Measurements from ENCODE around the gene HPSE2. TPM values are rescaled to one million over a fixed set of nuclear protein-coding genes. Genes with fewer than 3 reads are reported as not detected.

HPSE2 gene
- polyA plus RNA-seq, 2 of the 4 experiments (the other 2 are of a cell fraction): not detected

DNA sequence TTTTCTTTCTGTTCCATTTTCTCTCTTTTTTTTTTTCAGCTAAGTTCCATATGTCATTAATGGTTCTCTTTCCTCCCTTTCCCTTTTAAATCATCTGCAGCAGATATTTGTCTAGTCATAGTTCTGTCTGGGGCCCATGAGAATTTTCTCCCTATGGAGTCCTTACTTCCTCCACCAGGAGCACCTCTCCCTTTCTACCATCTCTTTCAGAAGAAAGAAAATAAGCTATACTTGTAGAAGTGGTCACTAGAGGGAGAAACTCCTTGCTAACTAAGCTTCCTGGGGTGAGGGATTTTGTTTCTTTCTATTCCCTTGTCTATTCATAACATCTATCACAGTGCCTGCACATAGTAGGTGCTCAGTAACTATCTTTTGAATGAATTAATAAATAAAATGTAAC, 558.8 kb downstream of the HPSE2 start (continued):
- TF ChIP-seq, protein P1, sequence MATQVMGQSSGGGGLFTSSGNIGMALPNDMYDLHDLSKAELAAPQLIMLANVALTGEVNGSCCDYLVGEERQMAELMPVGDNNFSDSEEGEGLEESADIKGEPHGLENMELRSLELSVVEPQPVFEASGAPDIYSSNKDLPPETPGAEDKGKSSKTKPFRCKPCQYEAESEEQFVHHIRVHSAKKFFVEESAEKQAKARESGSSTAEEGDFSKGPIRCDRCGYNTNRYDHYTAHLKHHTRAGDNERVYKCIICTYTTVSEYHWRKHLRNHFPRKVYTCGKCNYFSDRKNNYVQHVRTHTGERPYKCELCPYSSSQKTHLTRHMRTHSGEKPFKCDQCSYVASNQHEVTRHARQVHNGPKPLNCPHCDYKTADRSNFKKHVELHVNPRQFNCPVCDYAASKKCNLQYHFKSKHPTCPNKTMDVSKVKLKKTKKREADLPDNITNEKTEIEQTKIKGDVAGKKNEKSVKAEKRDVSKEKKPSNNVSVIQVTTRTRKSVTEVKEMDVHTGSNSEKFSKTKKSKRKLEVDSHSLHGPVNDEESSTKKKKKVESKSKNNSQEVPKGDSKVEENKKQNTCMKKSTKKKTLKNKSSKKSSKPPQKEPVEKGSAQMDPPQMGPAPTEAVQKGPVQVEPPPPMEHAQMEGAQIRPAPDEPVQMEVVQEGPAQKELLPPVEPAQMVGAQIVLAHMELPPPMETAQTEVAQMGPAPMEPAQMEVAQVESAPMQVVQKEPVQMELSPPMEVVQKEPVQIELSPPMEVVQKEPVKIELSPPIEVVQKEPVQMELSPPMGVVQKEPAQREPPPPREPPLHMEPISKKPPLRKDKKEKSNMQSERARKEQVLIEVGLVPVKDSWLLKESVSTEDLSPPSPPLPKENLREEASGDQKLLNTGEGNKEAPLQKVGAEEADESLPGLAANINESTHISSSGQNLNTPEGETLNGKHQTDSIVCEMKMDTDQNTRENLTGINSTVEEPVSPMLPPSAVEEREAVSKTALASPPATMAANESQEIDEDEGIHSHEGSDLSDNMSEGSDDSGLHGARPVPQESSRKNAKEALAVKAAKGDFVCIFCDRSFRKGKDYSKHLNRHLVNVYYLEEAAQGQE (IDR thresholded peaks at IDR 0.05): no peak
- no peak for TF ChIP-seq RFX5 (IDR thresholded peaks at IDR 0.05)

DNA sequence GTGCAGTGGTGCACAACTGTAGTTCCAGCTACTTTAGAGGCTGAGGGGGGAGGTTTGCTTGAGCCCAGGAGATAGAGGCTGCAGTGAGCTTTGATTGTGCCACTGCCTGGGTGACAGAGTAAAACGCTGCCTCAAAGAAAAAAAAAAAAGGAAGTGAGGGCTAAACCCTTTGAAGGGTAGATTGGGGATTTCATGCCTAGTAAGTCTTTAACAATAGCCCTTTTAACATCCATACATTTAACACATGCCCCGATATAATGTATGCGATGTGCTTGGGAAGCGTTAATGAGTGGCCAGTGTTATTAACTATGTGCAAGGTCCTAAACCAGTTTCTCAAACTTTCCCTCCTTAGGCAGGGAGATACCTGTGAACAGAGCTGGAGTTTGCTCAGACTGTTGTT, 559.8 kb downstream of the HPSE2 start:
- H3K4me1 ChIP-seq: no peaks in the 10 kb centered on the region
- H3K4me2 ChIP-seq: no peak overlapping the region
- ATAC-seq: no peak
- TF ChIP-seq HDAC2 (IDR thresholded peaks at IDR 0.05): no peak
- TF ChIP-seq ATOH8 (CRISPR knock-in tag; IDR thresholded peaks at IDR 0.05; ENCODE audit: low read depth): no peak
- no peak for TF ChIP-seq MYC (IDR thresholded peaks at IDR 0.05; ENCODE audit: borderline replicate concordance, low read length)
- TF ChIP-seq EP300 (IDR thresholded peaks at IDR 0.05): no peak
- TF ChIP-seq ZFP36 (IDR thresholded peaks at IDR 0.05; ENCODE audit: borderline replicate concordance, partially characterized antibody): no peak
- no peak for TF ChIP-seq ZSCAN20 (CRISPR knock-in tag; IDR thresholded peaks at IDR 0.05)
- WGBS (ENCODE audit: missing lambda C conversion rate): 67% methylated on average over 4 of the region's 4 CpGs
- no peak for DNase-seq (ENCODE audit: low read depth in 1 of 2, low spot score in 1 of 2)
- H3K4me3 ChIP-seq: no peak overlapping the region
- no peak overlapping the region for H3K27ac ChIP-seq
- FAIRE-seq: no peak
- no peaks in the 10 kb centered on the region for H3K9me3 ChIP-seq
- CTCF ChIA-PET: interaction anchor here (0.7 kb wide), 1 partner anchor 162 kb away, joined by 3 read pairs; no protein-coding TSS in a partner anchor
- POLR2A ChIA-PET: no interaction called here

GRCh38 chr10:98673171-98673782, 562.4 kb downstream of the HPSE2 start:
- ChIA-PET CTCF (interaction anchor here (1.1 to 1.3 kb wide), 2 partner anchors 10 to 12 kb away, joined by 3 read pairs; no protein-coding TSS in a partner anchor), POLR2A (no interaction called here)
- Histone ChIP-seq H3K27ac (no peak overlapping the region), H3K9me3 (no peaks in the 10 kb centered on the region), H3K4me2 (no peak overlapping the region), H3K4me3 (no peak overlapping the region), H3K4me1 (no peaks in the 10 kb centered on the region)
- DNase-seq (ENCODE audit: low read depth in 1 of 2, low spot score in 1 of 2): no peak
- FAIRE-seq: no peak
- WGBS (ENCODE audit: missing lambda C conversion rate): 44% methylated on average over 1 of the region's 1 CpG
- TF ChIP-seq GATA3 (IDR thresholded peaks at IDR 0.05; ENCODE audit: borderline replicate concordance) (no peak), JUN (IDR thresholded peaks at IDR 0.05) (no peak), EHMT2 (IDR thresholded peaks at IDR 0.05; ENCODE audit: low read depth) (no peak), RNF2 (IDR thresholded peaks at IDR 0.05; ENCODE audit: borderline replicate concordance, low read depth) (no peak), POLR2A (IDR thresholded peaks at IDR 0.05; ENCODE audit: low read length) (no peak), HEYL (CRISPR knock-in tag; IDR thresholded peaks at IDR 0.05) (no peak), TFCP2L1 (CRISPR knock-in tag; IDR thresholded peaks at IDR 0.05) (no peak), JUNB (IDR thresholded peaks at IDR 0.05) (no peak), CBX8 (IDR thresholded peaks at IDR 0.05) (no peak)
- no peak for ATAC-seq

GRCh38 chr10:98667081-98667480, 568.6 kb downstream of the HPSE2 start:
- Histone ChIP-seq H3K4me3 (no peak overlapping the region), H3K9me3 (peaks cover 14% of the 10 kb centered on the region), H3K4me1 (no peaks in the 10 kb centered on the region), H3K27ac (no peak overlapping the region), H3K4me2 (no peak overlapping the region)
- no peak for TF ChIP-seq ATOH8 (CRISPR knock-in tag; IDR thresholded peaks at IDR 0.05; ENCODE audit: low read depth)
- no peak for DNase-seq (ENCODE audit: low read depth in 1 of 2, low spot score in 1 of 2)
- POLR2A ChIA-PET: no interaction called here
- no peak for ATAC-seq
- CTCF ChIA-PET: interaction anchor here (0.8 kb wide), 1 partner anchor 200 kb away, joined by 3 read pairs; no protein-coding TSS in a partner anchor
- WGBS (ENCODE audit: missing lambda C conversion rate): 4% methylated on average over 1 of the region's 1 CpG
- FAIRE-seq: no peak

Measured in A549 (cell line).